Measurements from ENCODE around the gene ZDBF2. TPM values are rescaled to one million over a fixed set of nuclear protein-coding genes. Genes with fewer than 3 reads are reported as not detected.
"Not testable (repeated sequence)": the region's sequence is repeated elsewhere in the genome, so short reads cannot be mapped to it uniquely, and the experiment has no call there.

Gene ZDBF2
- total RNA-seq, 1 experiment from 2014 or later, result 27.7 TPM

- no peaks in the 10 kb centered on the region for H3K27me3 ChIP-seq
- no peak overlapping the region for H3K27ac ChIP-seq
- no peaks in the 10 kb centered on the region for H3K9me3 ChIP-seq (replicated peaks)
- peak in 1 of 2 experiments; percentile 45 for DNase-seq
- no peaks in the 10 kb centered on the region for H3K36me3 ChIP-seq
- no peak overlapping the region for H3K4me3 ChIP-seq
- H3K4me1 ChIP-seq, result no peaks in the 10 kb centered on the region; the same call in 1 of the 2 replicates
Observed at GRCh38 chr2:206328974-206329373, 54.5 kb downstream of the ZDBF2 start.

DNA sequence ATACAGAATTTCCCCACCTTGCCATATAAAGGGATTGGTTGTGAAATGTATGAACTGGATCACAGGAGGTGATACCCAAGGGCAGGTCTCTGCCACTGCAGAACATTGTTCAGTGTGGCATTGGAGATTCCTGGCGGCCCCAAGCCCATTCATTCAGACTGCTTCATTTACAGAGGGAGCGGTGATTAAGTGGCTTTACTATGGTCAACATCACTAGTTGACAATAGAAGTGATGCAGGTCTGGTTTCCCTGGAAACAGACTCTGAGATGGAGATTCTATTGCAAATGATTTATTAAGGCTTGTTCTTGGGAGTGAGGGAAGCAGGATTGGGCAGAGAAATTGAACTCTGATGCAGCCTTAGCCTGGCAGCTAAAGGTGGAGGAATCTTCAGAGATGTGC is 62.4 kb downstream of the ZDBF2 start:
- no peaks in the 10 kb centered on the region for H3K9me3 ChIP-seq (replicated peaks)
- no peak overlapping the region for H3K27ac ChIP-seq
- no peaks in the 10 kb centered on the region for H3K27me3 ChIP-seq
- no peaks in the 10 kb centered on the region for H3K4me1 ChIP-seq
- H3K36me3 ChIP-seq, result no peaks in the 10 kb centered on the region
- H3K4me3 ChIP-seq, result no peak overlapping the region
- no peak for DNase-seq

DNA sequence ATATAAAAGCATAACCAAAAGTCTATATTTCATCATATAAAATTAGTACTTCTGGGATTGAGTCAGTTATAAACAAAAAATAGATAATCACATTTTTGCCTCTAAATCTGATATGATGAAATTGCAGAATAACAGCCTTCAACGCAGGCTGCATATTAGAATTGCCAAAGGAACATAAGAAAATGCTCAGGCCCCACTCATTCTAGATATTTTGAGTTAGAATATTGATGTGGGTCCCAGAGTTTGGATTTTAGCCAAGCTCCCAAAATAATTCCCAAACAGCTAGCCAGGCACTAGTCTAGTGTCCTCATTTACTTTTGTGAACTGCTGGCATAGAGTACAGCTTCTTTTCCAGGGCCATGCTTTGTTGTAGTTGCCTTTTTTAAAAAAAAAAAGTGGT is 63.5 kb downstream of the ZDBF2 start:
- Histone ChIP-seq H3K27ac (no peak overlapping the region), H3K9me3 (replicated peaks) (no peaks in the 10 kb centered on the region), H3K4me1 (no peaks in the 10 kb centered on the region)

GRCh38 chr2:206341396-206341795 is 66.9 kb downstream of the ZDBF2 start:
- Histone ChIP-seq H3K4me1 (no peaks in the 10 kb centered on the region), H3K27me3 (no peaks in the 10 kb centered on the region), H3K4me3 (no peak overlapping the region), H3K36me3 (no peaks in the 10 kb centered on the region), H3K27ac (no peak overlapping the region), H3K9me3 (replicated peaks) (peaks cover 3% of the 10 kb centered on the region; the same call in 1 of the 2 replicates)
- DNase-seq, result no peak

More for the DNA sequence above, 63.5 kb downstream of the ZDBF2 start:
- no peaks in the 10 kb centered on the region for H3K27me3 ChIP-seq
- no peaks in the 10 kb centered on the region for H3K36me3 ChIP-seq
- DNase-seq, result no peak
- no peak overlapping the region for H3K4me3 ChIP-seq

DNA sequence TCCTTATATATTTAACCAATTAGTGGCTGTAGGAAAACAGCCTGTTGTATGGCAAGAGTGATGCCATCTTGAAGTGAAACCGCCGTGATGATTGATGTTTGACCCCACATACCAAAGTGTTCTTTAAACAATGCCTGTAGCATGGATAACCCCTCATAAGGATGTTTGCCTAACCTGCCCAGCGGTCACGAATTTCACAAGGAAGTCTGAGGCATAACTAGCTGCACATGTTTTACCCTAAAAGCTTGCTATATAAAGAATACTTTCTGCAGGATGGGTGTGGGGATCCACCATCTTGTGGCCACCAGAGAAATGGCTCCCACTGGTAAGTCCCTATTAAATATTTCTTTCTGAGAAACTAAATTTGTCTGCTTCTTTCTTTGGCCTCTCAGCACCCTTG is 68.7 kb downstream of the ZDBF2 start:
- H3K4me1 ChIP-seq, result no peaks in the 10 kb centered on the region
- H3K9me3 ChIP-seq (replicated peaks), result peaks cover 3% of the 10 kb centered on the region; the same call in 1 of the 2 replicates
- no peak overlapping the region for H3K27ac ChIP-seq
- no peaks in the 10 kb centered on the region for H3K27me3 ChIP-seq
- DNase-seq, result no peak
- no peak overlapping the region for H3K4me3 ChIP-seq
- H3K36me3 ChIP-seq, result no peaks in the 10 kb centered on the region

DNA sequence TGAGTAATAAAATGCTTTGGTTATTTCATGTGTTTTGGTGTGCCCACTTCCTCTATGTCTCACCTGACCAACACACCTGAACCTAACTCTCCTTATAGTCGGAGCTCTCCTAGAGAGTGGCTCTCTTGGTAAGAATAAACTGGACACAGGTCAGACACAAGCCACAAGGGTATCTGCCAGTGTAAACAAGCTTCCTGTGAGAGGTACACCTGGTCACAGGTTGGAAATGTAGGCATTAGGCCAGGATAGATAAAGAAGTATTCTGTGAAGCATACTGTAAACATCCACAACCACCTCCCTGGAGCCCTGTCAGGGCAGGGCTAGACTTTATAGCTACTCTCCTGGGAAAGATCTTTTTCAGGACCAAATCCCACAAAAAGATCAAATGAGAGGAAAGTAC is 69.4 kb downstream of the ZDBF2 start:
- DNase-seq, result no peak
- Histone ChIP-seq H3K36me3 (no peaks in the 10 kb centered on the region), H3K4me3 (no peak overlapping the region), H3K27me3 (no peaks in the 10 kb centered on the region), H3K9me3 (replicated peaks) (peaks cover 3% of the 10 kb centered on the region; the same call in 1 of the 2 replicates), H3K4me1 (no peaks in the 10 kb centered on the region), H3K27ac (no peak overlapping the region)

DNA sequence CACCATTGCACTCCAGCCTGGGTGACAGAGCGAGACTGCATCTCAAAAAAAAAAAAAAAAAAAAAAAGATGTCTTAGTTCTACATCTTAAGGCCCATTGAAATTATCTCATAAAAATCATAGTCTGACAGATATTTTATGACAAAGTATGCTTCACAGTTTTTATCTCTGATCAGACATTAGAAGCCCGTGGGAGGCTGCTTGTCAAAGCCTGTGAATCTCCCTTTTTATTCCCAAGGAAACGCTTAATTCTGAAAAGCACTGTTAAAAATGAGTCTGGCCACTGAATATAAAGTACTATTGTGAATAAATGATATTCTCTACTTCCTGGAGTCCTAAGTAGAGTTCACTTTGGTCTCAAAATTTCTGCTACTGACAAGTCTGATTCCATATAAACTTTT is 71.1 kb downstream of the ZDBF2 start:
- Histone ChIP-seq H3K4me1 (no peaks in the 10 kb centered on the region), H3K9me3 (replicated peaks) (peaks cover 3% of the 10 kb centered on the region; the same call in 1 of the 2 replicates), H3K36me3 (no peaks in the 10 kb centered on the region), H3K27me3 (no peaks in the 10 kb centered on the region), H3K4me3 (no peak overlapping the region), H3K27ac (no peak overlapping the region)
- no peak for DNase-seq

GRCh38 chr2:206349375-206349774 is 74.9 kb downstream of the ZDBF2 start:
- Histone ChIP-seq H3K36me3 (no peaks in the 10 kb centered on the region), H3K27ac (no peak overlapping the region), H3K27me3 (no peaks in the 10 kb centered on the region), H3K4me3 (no peak overlapping the region), H3K4me1 (no peaks in the 10 kb centered on the region), H3K9me3 (replicated peaks) (peaks cover 3% of the 10 kb centered on the region; the same call in 1 of the 2 replicates)
- DNase-seq, result no peak

DNA sequence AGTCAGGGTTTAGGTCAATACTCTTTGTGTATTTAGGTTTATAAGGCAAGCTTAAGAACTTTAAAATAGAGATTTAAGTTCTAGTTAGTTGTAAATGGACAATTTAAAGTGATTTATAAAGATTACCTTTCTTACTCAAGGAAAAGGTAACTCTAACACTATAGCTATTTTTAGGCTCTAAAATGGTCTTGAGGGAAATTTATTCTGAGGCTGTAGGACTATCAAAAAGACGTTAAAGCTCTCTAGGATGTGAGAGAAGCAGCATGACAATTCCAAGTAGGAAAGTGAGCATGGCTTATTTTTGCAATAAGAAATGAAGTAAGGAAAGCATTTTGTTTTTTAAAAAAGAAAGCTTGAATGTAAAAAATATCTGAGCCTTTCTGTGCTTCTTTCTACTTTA is 78.1 kb downstream of the ZDBF2 start:
- no peaks in the 10 kb centered on the region for H3K36me3 ChIP-seq
- no peak for DNase-seq
- no peaks in the 10 kb centered on the region; the same call in 1 of the 2 replicates for H3K9me3 ChIP-seq (replicated peaks)
- H3K4me1 ChIP-seq, result no peaks in the 10 kb centered on the region
- no peaks in the 10 kb centered on the region for H3K27me3 ChIP-seq
- H3K4me3 ChIP-seq, result no peak overlapping the region
- no peak overlapping the region for H3K27ac ChIP-seq

GRCh38 chr2:206353685-206354084 is 79.2 kb downstream of the ZDBF2 start:
- no peaks in the 10 kb centered on the region for H3K36me3 ChIP-seq
- H3K4me3 ChIP-seq, result no peak overlapping the region
- no peaks in the 10 kb centered on the region; the same call in 1 of the 2 replicates for H3K9me3 ChIP-seq (replicated peaks)
- DNase-seq, result no peak
- no peaks in the 10 kb centered on the region for H3K27me3 ChIP-seq
- no peaks in the 10 kb centered on the region for H3K4me1 ChIP-seq
- H3K27ac ChIP-seq, result no peak overlapping the region

- Histone ChIP-seq H3K27ac (no peak overlapping the region), H3K4me3 (no peak overlapping the region), H3K4me1 (no peaks in the 10 kb centered on the region), H3K9me3 (replicated peaks) (no peaks in the 10 kb centered on the region; the same call in 1 of the 2 replicates), H3K27me3 (no peaks in the 10 kb centered on the region), H3K36me3 (no peaks in the 10 kb centered on the region)
- no peak for DNase-seq
Observed at GRCh38 chr2:206354129-206354528, 79.7 kb downstream of the ZDBF2 start.

DNA sequence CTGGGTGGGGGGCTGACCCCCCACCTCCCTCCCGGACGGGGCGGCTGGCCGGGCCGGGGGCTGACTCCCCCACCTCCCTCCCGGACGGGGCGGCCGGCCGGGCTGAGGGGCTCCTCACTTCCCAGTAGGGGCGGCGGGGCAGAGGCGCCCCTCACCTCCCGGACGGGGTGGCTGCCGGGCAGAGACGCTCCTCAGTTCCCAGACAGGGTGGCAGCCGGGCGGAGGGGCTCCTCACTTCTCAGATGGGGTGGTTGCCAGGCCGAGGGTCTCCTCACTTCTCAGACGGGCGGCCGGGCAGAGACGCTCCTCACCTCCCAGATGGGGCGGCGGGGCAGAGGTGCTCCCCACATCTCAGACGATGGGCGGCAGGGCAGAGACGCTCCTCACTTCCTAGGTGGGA is 82.4 kb downstream of the ZDBF2 start:
- not testable (repeated sequence) for H3K4me3 ChIP-seq; H3K27ac ChIP-seq; H3K4me1 ChIP-seq; H3K9me3 ChIP-seq (replicated peaks); H3K27me3 ChIP-seq; H3K36me3 ChIP-seq; DNase-seq

- H3K4me3 ChIP-seq; DNase-seq; H3K4me1 ChIP-seq; H3K9me3 ChIP-seq (replicated peaks); H3K27ac ChIP-seq; H3K36me3 ChIP-seq; H3K27me3 ChIP-seq: not testable (repeated sequence)
Observed at GRCh38 chr2:206360840-206361239, 86.4 kb downstream of the ZDBF2 start.

GRCh38 chr2:206361407-206362045 is 87.1 kb downstream of the ZDBF2 start:
- Histone ChIP-seq H3K4me1 (no peaks in the 10 kb centered on the region), H3K36me3 (no peaks in the 10 kb centered on the region), H3K4me3 (no peak overlapping the region), H3K27me3 (no peaks in the 10 kb centered on the region), H3K9me3 (replicated peaks) (no peaks in the 10 kb centered on the region; the same call in 1 of the 2 replicates), H3K27ac (no peak overlapping the region)
- DNase-seq, result no peak

Data from SJCRH30 (cell line).